ENCODE measurements around the gene XBP1. TPM values are rescaled to one million over a fixed set of nuclear protein-coding genes. Genes with fewer than 3 reads are reported as not detected.

The XBP1 gene
- total RNA-seq, 1 experiment from 2014 or later: 81.3 TPM

- TF ChIP-seq ZBTB33 (IDR thresholded peaks at IDR 0.05; ENCODE audit: extremely low read depth, insufficient replicate concordance, low read length) (no peak), CTCF (IDR thresholded peaks at IDR 0.05 in 2 of 3, conservative IDR thresholded peaks at IDR 0.05 in 1 of 3; ENCODE audit: borderline replicate concordance in 1 of 3, insufficient read depth in 1 of 3, low read depth in 2 of 3, low read length in 2 of 3) (no peak), SIN3A (IDR thresholded peaks at IDR 0.05; ENCODE audit: low read depth) (no peak), EGR1 (IDR thresholded peaks at IDR 0.05; ENCODE audit: low read depth) (no peak), FOSL1 (IDR thresholded peaks at IDR 0.05; ENCODE audit: low read depth) (no peak)
Measured at GRCh38 chr22:28838971-28839370, 38.6 kb upstream of the XBP1 start (continued).

- Histone ChIP-seq H3K9ac (ENCODE audit: low read length) (no peak overlapping the region), H3K9me2 (ENCODE audit: insufficient read depth) (no peaks in the 10 kb centered on the region), H3K4me1 (ENCODE audit: control insufficient read depth in 1 of 2, insufficient read depth in 2 of 2, low read length in 2 of 2) (no peaks in the 10 kb centered on the region), H3K27me3 (ENCODE audit: insufficient read depth, low read length) (no peaks in the 10 kb centered on the region), H3K9me3 (ENCODE audit: control insufficient read depth in 1 of 2, insufficient read depth in 1 of 2, low read depth in 1 of 2, low read length in 2 of 2) (no peaks in the 10 kb centered on the region), H4K20me1 (ENCODE audit: insufficient read depth) (no peaks in the 10 kb centered on the region), H3K36me3 (ENCODE audit: control insufficient read depth in 1 of 2, insufficient read depth in 2 of 2, low read length in 2 of 2) (no peaks in the 10 kb centered on the region), H3K27ac (ENCODE audit: low read depth, low read length) (no peak overlapping the region), H2AFZ (ENCODE audit: low read depth, low read length, poor library complexity, severe bottlenecking) (no peak overlapping the region), H3K4me3 (replicated peaks in 1 of 2; ENCODE audit: low read depth in 1 of 2, low read length in 2 of 2) (no peak overlapping the region), H3K79me2 (ENCODE audit: insufficient read depth, low read length) (no peaks in the 10 kb centered on the region), H3K4me2 (ENCODE audit: low read length) (no peak overlapping the region)
- DNase-seq (ENCODE audit: low read depth, low spot score) (no peak), ATAC-seq (no peak)
- CTCF ChIA-PET: interaction anchor here (1.5 kb wide), 1 partner anchor 203 kb away, joined by 7 read pairs; no protein-coding TSS in a partner anchor
- RAD21 ChIA-PET (ENCODE audit: low non-redundant PET in 1 of 2, low total read pairs in 2 of 2, uncharacterized antibody in 2 of 2, unreplicated experiment in 2 of 2): interaction anchor here in 1 of 2 experiments (0.6 kb wide), 1 partner anchor 227 kb away, joined by 14 read pairs; no protein-coding TSS in a partner anchor
- no TSS peak for BruUV-seq (replicated peaks)
- intact Hi-C loops (cut with micrococcal nuclease): no loop called here
- POLR2A ChIA-PET: no interaction called here
- TF ChIP-seq CBX3 (IDR thresholded peaks at IDR 0.05; ENCODE audit: low read depth) (no peak), POLR2A (IDR thresholded peaks at IDR 0.05; ENCODE audit: borderline replicate concordance, extremely low read depth, insufficient read depth, insufficient read length) (no peak), ZNF274 (IDR thresholded peaks at IDR 0.05; ENCODE audit: low read depth, low read length) (no peak), TCF7L2 (IDR thresholded peaks at IDR 0.05; ENCODE audit: borderline replicate concordance, extremely low read depth, insufficient read depth, insufficient read length) (no peak), YY1 (IDR thresholded peaks at IDR 0.05; ENCODE audit: extremely low read depth, insufficient replicate concordance, low read depth, low read length) (no peak), ELF1 (IDR thresholded peaks at IDR 0.05; ENCODE audit: borderline replicate concordance, low read depth) (no peak), ZBTB33 (IDR thresholded peaks at IDR 0.05; ENCODE audit: extremely low read depth, insufficient replicate concordance, low read length) (no peak), ATF3 (IDR thresholded peaks at IDR 0.05) (no peak), SP1 (IDR thresholded peaks at IDR 0.05; ENCODE audit: low read depth) (no peak), SIN3A (IDR thresholded peaks at IDR 0.05; ENCODE audit: low read depth) (no peak), FOSL1 (IDR thresholded peaks at IDR 0.05; ENCODE audit: low read depth) (no peak), CTCF (IDR thresholded peaks at IDR 0.05 in 2 of 3, conservative IDR thresholded peaks at IDR 0.05 in 1 of 3; ENCODE audit: borderline replicate concordance in 1 of 3, insufficient read depth in 1 of 3, low read depth in 2 of 3, low read length in 2 of 3) (no peak)
Measured at GRCh38 chr22:28837640-28838039, 37.3 kb upstream of the XBP1 start.
